LNCaP clone FGC (cell line): Measurements from ENCODE around the gene DNAJB13.

Source experiments
- DNase-seq: peaks from one replicate; pipeline ENCODE4 v3.0.0-alpha.2; 2011; ENCODE audit warnings: low read depth
- H3K4me3 ChIP-seq: 2 replicates; pipeline ENCODE4 v1.5.1; 2011; ENCODE audit warnings: mild to moderate bottlenecking, low read depth, low read length, control low read depth
- TF ChIP-seq, protein P1 (sequence below): IDR thresholded peaks from 2 replicates; pipeline ENCODE4 v1.5.1; 2012; ENCODE audit warnings: mild to moderate bottlenecking; ENCODE audit not compliant: control insufficient read depth, insufficient read depth; ENCODE audit errors: extremely low read depth

Gene DNAJB13

DNA sequence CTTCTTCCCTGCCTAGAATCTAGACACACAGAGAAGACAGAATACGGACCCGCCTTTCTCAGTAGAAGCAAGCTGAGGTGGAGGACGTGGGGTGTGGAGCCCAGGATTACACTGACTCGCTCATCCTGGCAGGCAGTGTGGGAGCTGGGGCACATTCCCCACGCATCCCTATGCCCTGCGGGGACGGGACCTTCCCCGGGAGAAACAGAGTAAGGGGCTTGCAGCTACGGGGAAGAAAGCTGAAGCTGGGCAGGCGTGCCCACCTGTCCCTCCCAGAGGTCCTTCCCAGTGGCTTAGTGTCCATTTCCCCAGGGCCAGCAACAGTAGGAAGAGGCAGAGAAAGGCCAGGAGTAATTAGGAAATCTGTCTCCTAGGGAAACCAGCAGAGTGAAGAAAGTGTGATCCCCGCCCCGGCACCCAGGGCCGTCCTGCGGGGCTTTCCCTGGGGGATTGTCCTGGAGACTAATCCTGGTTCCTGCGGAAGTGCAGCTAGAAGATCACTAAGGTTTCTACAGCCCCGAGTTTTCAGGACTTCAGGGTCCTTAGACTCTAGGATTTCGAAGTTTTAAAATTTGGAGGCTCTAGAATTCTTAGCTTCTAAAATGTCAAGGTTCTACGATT is 7.8 kb downstream of the DNAJB13 start:
- TF ChIP-seq, protein P1, sequence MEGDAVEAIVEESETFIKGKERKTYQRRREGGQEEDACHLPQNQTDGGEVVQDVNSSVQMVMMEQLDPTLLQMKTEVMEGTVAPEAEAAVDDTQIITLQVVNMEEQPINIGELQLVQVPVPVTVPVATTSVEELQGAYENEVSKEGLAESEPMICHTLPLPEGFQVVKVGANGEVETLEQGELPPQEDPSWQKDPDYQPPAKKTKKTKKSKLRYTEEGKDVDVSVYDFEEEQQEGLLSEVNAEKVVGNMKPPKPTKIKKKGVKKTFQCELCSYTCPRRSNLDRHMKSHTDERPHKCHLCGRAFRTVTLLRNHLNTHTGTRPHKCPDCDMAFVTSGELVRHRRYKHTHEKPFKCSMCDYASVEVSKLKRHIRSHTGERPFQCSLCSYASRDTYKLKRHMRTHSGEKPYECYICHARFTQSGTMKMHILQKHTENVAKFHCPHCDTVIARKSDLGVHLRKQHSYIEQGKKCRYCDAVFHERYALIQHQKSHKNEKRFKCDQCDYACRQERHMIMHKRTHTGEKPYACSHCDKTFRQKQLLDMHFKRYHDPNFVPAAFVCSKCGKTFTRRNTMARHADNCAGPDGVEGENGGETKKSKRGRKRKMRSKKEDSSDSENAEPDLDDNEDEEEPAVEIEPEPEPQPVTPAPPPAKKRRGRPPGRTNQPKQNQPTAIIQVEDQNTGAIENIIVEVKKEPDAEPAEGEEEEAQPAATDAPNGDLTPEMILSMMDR = no peak
- no peak for DNase-seq

GRCh38 chr11:73961321-73961720 is 10.5 kb downstream of the DNAJB13 start:
- no peak for DNase-seq
- TF ChIP-seq, protein P1 = no peak

More for the DNA sequence above, 7.8 kb downstream of the DNAJB13 start:
- H3K4me3 ChIP-seq = no peak overlapping the region

GRCh38 chr11:73962101-73962705 is 11.4 kb downstream of the DNAJB13 start:
- no peak overlapping the region for H3K4me3 ChIP-seq
- TF ChIP-seq, protein P1 = no peak
- DNase-seq = no peak

More at GRCh38 chr11:73961321-73961720, 10.5 kb downstream of the DNAJB13 start:
- H3K4me3 ChIP-seq = no peak overlapping the region

GRCh38 chr11:73963861-73964260 is 13.0 kb downstream of the DNAJB13 start:
- DNase-seq = no peak
- no peak overlapping the region for H3K4me3 ChIP-seq
- TF ChIP-seq, protein P1 = no peak

DNA sequence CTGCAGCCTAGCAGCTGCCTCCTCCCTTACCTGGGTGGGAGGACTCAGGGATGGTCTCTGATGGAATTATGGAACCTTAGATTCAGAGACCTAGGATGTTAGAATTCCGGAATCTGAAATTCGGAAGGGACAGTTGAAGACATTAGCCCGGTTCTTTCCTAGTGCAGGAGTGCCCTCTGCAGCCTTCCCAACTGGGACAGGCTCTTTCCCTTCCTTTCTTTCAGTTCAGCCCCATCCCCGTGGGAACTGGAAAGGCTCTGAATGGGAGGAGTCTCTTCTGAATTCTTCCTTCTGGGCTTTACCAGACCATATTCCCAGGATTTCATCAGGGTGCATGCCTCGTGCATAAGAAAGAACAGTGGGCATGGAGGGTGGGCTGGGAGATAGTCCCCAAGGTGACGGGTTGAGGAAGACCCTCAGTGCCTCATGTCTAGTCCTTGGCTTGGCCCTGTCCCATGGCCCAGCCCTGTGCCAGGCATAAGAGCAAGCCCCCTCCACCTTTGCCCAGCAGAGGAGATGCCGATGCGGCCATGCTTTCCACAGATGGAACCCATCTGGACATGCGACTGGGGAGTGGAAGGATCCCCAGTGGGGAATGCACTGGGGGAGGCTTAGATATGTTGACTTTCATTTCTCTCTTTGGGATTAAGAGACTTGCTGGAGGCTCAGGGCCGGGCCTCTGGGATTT is 14.4 kb downstream of the DNAJB13 start:
- DNase-seq = no peak
- TF ChIP-seq, protein P1 = peak; percentile 15; the same call in 1 of the 2 replicates
- no peak overlapping the region for H3K4me3 ChIP-seq

DNA sequence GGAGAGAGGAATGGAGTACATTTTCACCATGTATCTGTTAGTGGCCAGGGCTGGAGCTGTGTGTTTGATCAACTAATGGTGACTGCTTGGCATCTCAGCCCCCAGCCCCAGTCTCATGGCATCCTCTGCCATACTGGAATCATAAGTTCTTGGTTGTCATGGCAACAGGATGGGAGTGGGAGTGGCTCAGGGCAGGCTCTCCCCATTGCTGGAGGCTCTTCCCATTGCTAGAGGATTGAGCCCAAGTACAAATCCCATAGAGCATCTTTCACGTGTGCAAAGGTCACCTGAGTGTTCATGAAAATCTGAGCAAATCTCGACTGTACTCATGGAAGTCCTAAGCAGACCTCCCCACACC is 14.9 kb downstream of the DNAJB13 start:
- no peak for DNase-seq
- TF ChIP-seq, protein P1 = no peak
- H3K4me3 ChIP-seq = no peak overlapping the region
